Body of pancreas (tissue), 4 donors: Measurements from ENCODE around the gene BICD2.

Source experiments
- POLR2A ChIP-seq, 3 donors: fragments of 450-650 bp; IDR thresholded peaks; one replicate each; pipeline ENCODE4 v1.6.1; 2016; ENCODE audit warnings: antibody characterized with exemption in 3 of 3, mild to moderate bottlenecking in 2 of 3
- TF ChIP-seq, protein P1 (sequence below), 7 experiments: fragments of 450-650 bp in 4 of 7; fragments of 200-600 bp in 3 of 7; sonication (generic) in 3 of 7; IDR thresholded peaks; one replicate each; pipeline ENCODE4 v1.5.1; 2016 to 2019; ENCODE audit warnings: antibody characterized with exemption in 7 of 7

- TF ChIP-seq POLR2A (IDR thresholded peaks at IDR 0.05) = no peak
- TF ChIP-seq, protein P1, sequence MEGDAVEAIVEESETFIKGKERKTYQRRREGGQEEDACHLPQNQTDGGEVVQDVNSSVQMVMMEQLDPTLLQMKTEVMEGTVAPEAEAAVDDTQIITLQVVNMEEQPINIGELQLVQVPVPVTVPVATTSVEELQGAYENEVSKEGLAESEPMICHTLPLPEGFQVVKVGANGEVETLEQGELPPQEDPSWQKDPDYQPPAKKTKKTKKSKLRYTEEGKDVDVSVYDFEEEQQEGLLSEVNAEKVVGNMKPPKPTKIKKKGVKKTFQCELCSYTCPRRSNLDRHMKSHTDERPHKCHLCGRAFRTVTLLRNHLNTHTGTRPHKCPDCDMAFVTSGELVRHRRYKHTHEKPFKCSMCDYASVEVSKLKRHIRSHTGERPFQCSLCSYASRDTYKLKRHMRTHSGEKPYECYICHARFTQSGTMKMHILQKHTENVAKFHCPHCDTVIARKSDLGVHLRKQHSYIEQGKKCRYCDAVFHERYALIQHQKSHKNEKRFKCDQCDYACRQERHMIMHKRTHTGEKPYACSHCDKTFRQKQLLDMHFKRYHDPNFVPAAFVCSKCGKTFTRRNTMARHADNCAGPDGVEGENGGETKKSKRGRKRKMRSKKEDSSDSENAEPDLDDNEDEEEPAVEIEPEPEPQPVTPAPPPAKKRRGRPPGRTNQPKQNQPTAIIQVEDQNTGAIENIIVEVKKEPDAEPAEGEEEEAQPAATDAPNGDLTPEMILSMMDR (IDR thresholded peaks at IDR 0.05) = no peak
These were observed 43.4 kb upstream of the BICD2 start for GRCh38 chr9:92807757-92808725.
